Smooth muscle cell (in vitro differentiated cells): ENCODE results near the gene BCR. TPM values are rescaled to one million over a fixed set of nuclear protein-coding genes. Genes with fewer than 3 reads are reported as not detected.

Source experiments
- DNase-seq: peaks from one replicate; lab custom pipeline; 2025; ENCODE audit not compliant: unreplicated experiment; lab: John Stamatoyannopoulos, UW
- H2AFZ ChIP-seq: fragments of 200-600 bp; sonication (generic); 2 replicates; pipeline ENCODE4 v1.6.0; 2016; ENCODE audit warnings: antibody characterized with exemption, low read depth, mild to moderate bottlenecking
- H3F3A ChIP-seq: fragments of 200-600 bp; sonication (generic); 2 replicates; pipeline ENCODE4 v1.6.0; 2017; ENCODE audit warnings: antibody characterized with exemption, low read depth
- H3K27ac ChIP-seq: fragments of 200-600 bp; sonication (generic); 2 replicates; pipeline ENCODE4 v1.5.1; 2016; ENCODE audit warnings: low read depth, mild to moderate bottlenecking
- H3K27me3 ChIP-seq: fragments of 200-600 bp; sonication (generic); 2 replicates; pipeline ENCODE4 v1.6.1; 2016; ENCODE audit warnings: low read depth, mild to moderate bottlenecking
- H3K36me3 ChIP-seq: fragments of 200-600 bp; sonication (generic); 2 replicates; pipeline ENCODE4 v1.5.1; 2016; ENCODE audit warnings: low read depth
- H3K4me1 ChIP-seq: fragments of 200-600 bp; sonication (generic); 2 replicates; pipeline ENCODE4 v1.5.1; 2016; ENCODE audit warnings: low read depth
- H3K4me2 ChIP-seq: fragments of 200-600 bp; sonication (generic); 2 replicates; pipeline ENCODE4 v1.6.0; 2016; ENCODE audit warnings: mild to moderate bottlenecking
- H3K4me3 ChIP-seq: fragments of 200-600 bp; sonication (generic); 2 replicates; pipeline ENCODE4 v1.5.1; 2016; ENCODE audit warnings: mild to moderate bottlenecking
- H3K79me2 ChIP-seq: fragments of 200-600 bp; sonication (generic); 2 replicates; pipeline ENCODE4 v1.6.0; 2016; ENCODE audit warnings: low read depth, mild to moderate bottlenecking
- H3K9ac ChIP-seq: fragments of 200-600 bp; sonication (generic); 2 replicates; pipeline ENCODE4 v1.6.0; 2016; ENCODE audit warnings: low read depth
- H3K9me3 ChIP-seq: fragments of 200-600 bp; sonication (generic); replicated peaks from 2 replicates; pipeline ENCODE4 v1.5.1; 2016; ENCODE audit warnings: low read depth
- H4K20me1 ChIP-seq: fragments of 200-600 bp; sonication (generic); 2 replicates; pipeline ENCODE4 v1.6.0; 2016; ENCODE audit warnings: low read depth
- WGBS: methylation state at CpG from one replicate; pipeline ENCODE4 v1.1.7; 2016; ENCODE audit warnings: low lambda C conversion rate; 5-methylcytosine and 5-hydroxymethylcytosine counted together
- polyA plus RNA-seq: library from polyadenylated mRNA; unstranded; fragments of >200 nt; fragmentation: Nextera tagmentation; extraction: Ambion mirVana; gene quantifications from 2 replicates; pipeline ENCODE4 v1.2.1, GENCODE V29; 2016
- total RNA-seq: library from RNA; depleted of rRNA; stranded (reverse); fragments of >200 nt; gene quantifications from 2 replicates; pipeline ENCODE4 v1.2.3, GENCODE V29; 2014
- TF ChIP-seq, protein P1 (sequence below): fragments of 200-600 bp; sonication (generic); IDR thresholded peaks from 2 replicates; pipeline ENCODE4 v1.5.1; 2017; ENCODE audit warnings: borderline replicate concordance, mild to moderate bottlenecking, antibody characterized with exemption; ENCODE audit not compliant: insufficient read depth, poor library complexity, severe bottlenecking

Gene BCR
- total and polyA plus RNA-seq, 2 experiments from 2014 or later = 11.1 to 13.4 TPM

- Histone ChIP-seq H3K27ac (no peak overlapping the region), H4K20me1 (peaks cover 11% of the 10 kb centered on the region), H3K79me2 (no peaks in the 10 kb centered on the region), H3K36me3 (no peaks in the 10 kb centered on the region), H3K4me1 (peaks cover 4% of the 10 kb centered on the region), H2AFZ (no peak overlapping the region), H3K9ac (no peak overlapping the region), H3F3A (no peaks in the 10 kb centered on the region), H3K4me2 (no peak overlapping the region), H3K4me3 (no peak overlapping the region), H3K27me3 (no peaks in the 10 kb centered on the region), H3K9me3 (no peaks in the 10 kb centered on the region)
- TF ChIP-seq, protein P1, sequence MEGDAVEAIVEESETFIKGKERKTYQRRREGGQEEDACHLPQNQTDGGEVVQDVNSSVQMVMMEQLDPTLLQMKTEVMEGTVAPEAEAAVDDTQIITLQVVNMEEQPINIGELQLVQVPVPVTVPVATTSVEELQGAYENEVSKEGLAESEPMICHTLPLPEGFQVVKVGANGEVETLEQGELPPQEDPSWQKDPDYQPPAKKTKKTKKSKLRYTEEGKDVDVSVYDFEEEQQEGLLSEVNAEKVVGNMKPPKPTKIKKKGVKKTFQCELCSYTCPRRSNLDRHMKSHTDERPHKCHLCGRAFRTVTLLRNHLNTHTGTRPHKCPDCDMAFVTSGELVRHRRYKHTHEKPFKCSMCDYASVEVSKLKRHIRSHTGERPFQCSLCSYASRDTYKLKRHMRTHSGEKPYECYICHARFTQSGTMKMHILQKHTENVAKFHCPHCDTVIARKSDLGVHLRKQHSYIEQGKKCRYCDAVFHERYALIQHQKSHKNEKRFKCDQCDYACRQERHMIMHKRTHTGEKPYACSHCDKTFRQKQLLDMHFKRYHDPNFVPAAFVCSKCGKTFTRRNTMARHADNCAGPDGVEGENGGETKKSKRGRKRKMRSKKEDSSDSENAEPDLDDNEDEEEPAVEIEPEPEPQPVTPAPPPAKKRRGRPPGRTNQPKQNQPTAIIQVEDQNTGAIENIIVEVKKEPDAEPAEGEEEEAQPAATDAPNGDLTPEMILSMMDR = no peak
- 93% methylated on average over 12 of the region's 12 CpGs for WGBS
- no peak for DNase-seq
Observed at GRCh38 chr22:23270798-23271596, 90.7 kb downstream of the BCR start.

- no peak for DNase-seq
- no peaks in the 10 kb centered on the region for H3K36me3 ChIP-seq
- H3K9ac ChIP-seq = no peak overlapping the region
- no peak overlapping the region for H2AFZ ChIP-seq
- TF ChIP-seq, protein P1 = no peak
- peaks cover 5% of the 10 kb centered on the region for H4K20me1 ChIP-seq
- H3K79me2 ChIP-seq = no peaks in the 10 kb centered on the region
- H3K4me2 ChIP-seq = no peak overlapping the region
- no peak overlapping the region for H3K27ac ChIP-seq
- H3K4me3 ChIP-seq = no peak overlapping the region
- H3K4me1 ChIP-seq = peaks cover 4% of the 10 kb centered on the region
- no peaks in the 10 kb centered on the region for H3K9me3 ChIP-seq
- WGBS = 94% methylated on average over 4 of the region's 4 CpGs
- no peaks in the 10 kb centered on the region for H3F3A ChIP-seq
- no peaks in the 10 kb centered on the region for H3K27me3 ChIP-seq
Observed at GRCh38 chr22:23271597-23271908, 91.2 kb downstream of the BCR start.

GRCh38 chr22:23272371-23272770, 92.1 kb downstream of the BCR start:
- no peak for DNase-seq
- Histone ChIP-seq H3K4me2 (no peak overlapping the region), H2AFZ (no peak overlapping the region), H3K27ac (no peak overlapping the region), H3K9ac (no peak overlapping the region), H3F3A (no peaks in the 10 kb centered on the region), H3K79me2 (no peaks in the 10 kb centered on the region), H3K27me3 (no peaks in the 10 kb centered on the region), H3K9me3 (no peaks in the 10 kb centered on the region), H3K4me1 (peaks cover 4% of the 10 kb centered on the region), H3K4me3 (no peak overlapping the region), H4K20me1 (no peaks in the 10 kb centered on the region), H3K36me3 (no peaks in the 10 kb centered on the region)
- 98% methylated on average over 8 of the region's 8 CpGs for WGBS
- TF ChIP-seq, protein P1 = no peak

GRCh38 chr22:23272834-23273233, 92.5 kb downstream of the BCR start:
- TF ChIP-seq, protein P1 = no peak
- Histone ChIP-seq H2AFZ (no peak overlapping the region), H3K9me3 (no peaks in the 10 kb centered on the region), H3F3A (no peaks in the 10 kb centered on the region), H3K36me3 (no peaks in the 10 kb centered on the region), H3K9ac (no peak overlapping the region), H3K4me1 (peaks cover 4% of the 10 kb centered on the region), H3K4me3 (no peak overlapping the region), H3K27me3 (no peaks in the 10 kb centered on the region), H4K20me1 (no peaks in the 10 kb centered on the region), H3K4me2 (no peak overlapping the region), H3K79me2 (no peaks in the 10 kb centered on the region), H3K27ac (no peak overlapping the region)
- no peak for DNase-seq
- WGBS = 91% methylated on average over 11 of the region's 11 CpGs
